ENCODE results near the gene INSL6.

The INSL6 gene

GRCh38 chr9:5178126-5178805, 7.2 kb downstream of the INSL6 start:
- FAIRE-seq: no peak

GRCh38 chr9:5146241-5146640, 39.2 kb downstream of the INSL6 start:
- FAIRE-seq (no peak), DNase-seq (ENCODE audit: insufficient read length) (no peak)
- TF ChIP-seq TAF1 (IDR thresholded peaks at IDR 0.05; ENCODE audit: borderline replicate concordance, low read depth, low read length): no peak
- no peak for TF ChIP-seq POLR2A (IDR thresholded peaks at IDR 0.05; ENCODE audit: low read depth, low read length)
- TF ChIP-seq POLR2AphosphoS5 (IDR thresholded peaks at IDR 0.05; ENCODE audit: low read depth, low read length): no peak

More at GRCh38 chr9:5178126-5178805, 7.2 kb downstream of the INSL6 start:
- DNase-seq (ENCODE audit: insufficient read length): no peak
- TF ChIP-seq POLR2A (IDR thresholded peaks at IDR 0.05; ENCODE audit: low read depth, low read length) (no peak), TAF1 (IDR thresholded peaks at IDR 0.05; ENCODE audit: borderline replicate concordance, low read depth, low read length) (no peak), POLR2AphosphoS5 (IDR thresholded peaks at IDR 0.05; ENCODE audit: low read depth, low read length) (no peak)

- TF ChIP-seq POLR2AphosphoS5 (IDR thresholded peaks at IDR 0.05; ENCODE audit: low read depth, low read length): no peak
- TF ChIP-seq TAF1 (IDR thresholded peaks at IDR 0.05; ENCODE audit: borderline replicate concordance, low read depth, low read length): no peak
- no peak for TF ChIP-seq POLR2A (IDR thresholded peaks at IDR 0.05; ENCODE audit: low read depth, low read length)
- DNase-seq (ENCODE audit: insufficient read length) (no peak), FAIRE-seq (no peak)
These were observed 41.2 kb downstream of the INSL6 start for GRCh38 chr9:5144217-5144616.

GRCh38 chr9:5140151-5140550, 45.3 kb downstream of the INSL6 start:
- no peak for DNase-seq (ENCODE audit: insufficient read length)
- no peak for TF ChIP-seq POLR2AphosphoS5 (IDR thresholded peaks at IDR 0.05; ENCODE audit: low read depth, low read length)
- no peak for TF ChIP-seq POLR2A (IDR thresholded peaks at IDR 0.05; ENCODE audit: low read depth, low read length)
- TF ChIP-seq TAF1 (IDR thresholded peaks at IDR 0.05; ENCODE audit: borderline replicate concordance, low read depth, low read length): no peak
- FAIRE-seq: no peak

GRCh38 chr9:5122516-5122915, 62.9 kb downstream of the INSL6 start:
- FAIRE-seq: no peak
- TF ChIP-seq POLR2A (IDR thresholded peaks at IDR 0.05; ENCODE audit: low read depth, low read length): no peak
- no peak for TF ChIP-seq POLR2AphosphoS5 (IDR thresholded peaks at IDR 0.05; ENCODE audit: low read depth, low read length)
- TF ChIP-seq TAF1 (IDR thresholded peaks at IDR 0.05; ENCODE audit: borderline replicate concordance, low read depth, low read length): no peak
- DNase-seq (ENCODE audit: insufficient read length): no peak

- no peak for DNase-seq (ENCODE audit: insufficient read length)
These were observed 63.3 kb downstream of the INSL6 start for GRCh38 chr9:5122116-5122515.

GRCh38 chr9:5113994-5114748, 71.3 kb downstream of the INSL6 start:
- TF ChIP-seq TAF1 (IDR thresholded peaks at IDR 0.05; ENCODE audit: borderline replicate concordance, low read depth, low read length) (no peak), POLR2AphosphoS5 (IDR thresholded peaks at IDR 0.05; ENCODE audit: low read depth, low read length) (no peak), POLR2A (IDR thresholded peaks at IDR 0.05; ENCODE audit: low read depth, low read length) (no peak)
- DNase-seq (ENCODE audit: insufficient read length): no peak
- no peak for FAIRE-seq

More at GRCh38 chr9:5122116-5122515, 63.3 kb downstream of the INSL6 start:
- no peak for FAIRE-seq
- TF ChIP-seq POLR2AphosphoS5 (IDR thresholded peaks at IDR 0.05; ENCODE audit: low read depth, low read length) (no peak), POLR2A (IDR thresholded peaks at IDR 0.05; ENCODE audit: low read depth, low read length) (no peak), TAF1 (IDR thresholded peaks at IDR 0.05; ENCODE audit: borderline replicate concordance, low read depth, low read length) (no peak)
